K562 (cell line): ENCODE measurements around the gene RPS28. TPM values are rescaled to one million over a fixed set of nuclear protein-coding genes. Genes with fewer than 3 reads are reported as not detected.

Experiments used
- CBX1 ChIP-seq: sonication (generic); IDR thresholded peaks from 2 replicates; pipeline ENCODE4 v1.6.1; 2016; ENCODE audit warnings: antibody characterized with exemption, low read depth, mild to moderate bottlenecking
- CBX8 ChIP-seq: fragments of 200-600 bp; sonication (generic); IDR thresholded peaks from 2 replicates; pipeline ENCODE4 v1.6.1; 2012; ENCODE audit warnings: borderline replicate concordance, mixed run types, low read depth, mild to moderate bottlenecking, moderate library complexity, mixed read lengths, low read length, control low read depth, inconsistent platforms; ENCODE audit not compliant: poor library complexity, severe bottlenecking; ENCODE audit errors: extremely low read depth
- FOXK1 ChIP-seq: sonication (generic); formaldehyde crosslinking; IDR thresholded peaks from 2 replicates; pipeline ENCODE4 v1.8.0; 2022; ENCODE audit warnings: missing genetic modification reagents, mild to moderate bottlenecking, borderline replicate concordance
- GTF2B ChIP-seq: IDR thresholded peaks from 2 replicates; pipeline ENCODE4 v1.6.1; 2011; ENCODE audit not compliant: insufficient read length; ENCODE audit errors: extremely low read depth
- GTF3C2 ChIP-seq: IDR thresholded peaks from 3 replicates; pipeline ENCODE4 v1.6.1; 2011; ENCODE audit warnings: borderline replicate concordance, mild to moderate bottlenecking, moderate library complexity; ENCODE audit not compliant: insufficient read length; ENCODE audit errors: extremely low read depth
- KAT7 ChIP-seq: sonication (generic); formaldehyde crosslinking; IDR thresholded peaks from 2 replicates; pipeline ENCODE4 v1.8.0; 2022; ENCODE audit warnings: missing genetic modification reagents, mild to moderate bottlenecking, borderline replicate concordance
- NCOA1 ChIP-seq: fragments of 450-650 bp; IDR thresholded peaks from 2 replicates; pipeline ENCODE4 v1.6.1; 2016; ENCODE audit warnings: low read depth
- NRF1 ChIP-seq, 2 experiments: fragments of 450-650 bp; IDR thresholded peaks in 1 of 2; conservative IDR thresholded peaks in 1 of 2; 2 replicates each; pipeline ENCODE4 v1.6.1; 2014; ENCODE audit warnings: mild to moderate bottlenecking in 2 of 2
- SETDB1 ChIP-seq: IDR thresholded peaks from one replicate; pipeline ENCODE4 v1.6.1; 2012; ENCODE audit warnings: low read length, control low read depth, inconsistent platforms
- SUPT5H ChIP-seq: fragments of 450-650 bp; IDR thresholded peaks from 2 replicates; pipeline ENCODE4 v1.6.1; 2016
- TCF7L2 ChIP-seq: fragments of 150-350 bp; IDR thresholded peaks from 2 replicates; pipeline ENCODE4 v1.6.1; 2016; ENCODE audit warnings: low read depth, mild to moderate bottlenecking, low read length, moderate library complexity
- THAP12 ChIP-seq: fragments of 250-450 bp; sonication (Bioruptor Pico); IDR thresholded peaks from 2 replicates; pipeline ENCODE4 v1.9.0; 2021; ENCODE audit warnings: mild to moderate bottlenecking, inconsistent platforms
- ZFP36 ChIP-seq: fragments of 150-350 bp; IDR thresholded peaks from 2 replicates; pipeline ENCODE4 v1.6.1; 2018; ENCODE audit warnings: low read length, low read depth; ENCODE audit not compliant: partially characterized antibody
- ZNF134 ChIP-seq: fragments of 250-450 bp; sonication (Bioruptor Pico); conservative IDR thresholded peaks from 2 replicates; pipeline ENCODE4 v1.4.0; 2020
- polyA plus RNA-seq, 8 experiments: library from polyadenylated mRNA; depleted of rRNA in 4 of 8; stranded (reverse) in 5 of 8; unstranded in 3 of 8; fragments of >200 nt; fragmentation: Nextera tagmentation in 2 of 8; fragmentation: Illumina TruSeq in 1 of 8; extraction: Ambion mirVana in 2 of 8; extraction: Trizol in 1 of 8; gene quantifications; 2 replicates each; pipeline versions ENCODE4 v1.2.1 to v1.2.3, GENCODE V29; 2011 to 2014; ENCODE audit warnings: inconsistent platforms in 1 of 8, missing spikeins in 1 of 8
- total RNA-seq, 7 experiments: library from RNA; depleted of rRNA in 6 of 7; stranded (reverse); fragments of >200 nt in 6 of 7; fragmentation: Illumina TruSeq in 2 of 7; extraction: Trizol in 2 of 7; gene quantifications; 2 replicates each; pipeline versions ENCODE4 v1.2.1 to v1.2.3, GENCODE V29; 2011 to 2021; ENCODE audit warnings: low replicate concordance in 1 of 7
- TF ChIP-seq, protein P1 (sequence below): fragments of 250-450 bp; sonication (Bioruptor Pico); IDR thresholded peaks from 2 replicates; pipeline ENCODE4 v1.4.0; 2020; ENCODE audit warnings: mild to moderate bottlenecking, moderate library complexity
- TF ChIP-seq, protein P2 (sequence below): sonication (generic); formaldehyde crosslinking; IDR thresholded peaks from 2 replicates; pipeline ENCODE4 v1.5.0; 2020; ENCODE audit warnings: missing genetic modification reagents

The RPS28 gene
- total and polyA plus RNA-seq, 9 of the 15 experiments (the other 6 are each of a cell fraction or from before 2014, with no cell fraction given), result 165 to 2,827 (median 1,303) TPM

DNA sequence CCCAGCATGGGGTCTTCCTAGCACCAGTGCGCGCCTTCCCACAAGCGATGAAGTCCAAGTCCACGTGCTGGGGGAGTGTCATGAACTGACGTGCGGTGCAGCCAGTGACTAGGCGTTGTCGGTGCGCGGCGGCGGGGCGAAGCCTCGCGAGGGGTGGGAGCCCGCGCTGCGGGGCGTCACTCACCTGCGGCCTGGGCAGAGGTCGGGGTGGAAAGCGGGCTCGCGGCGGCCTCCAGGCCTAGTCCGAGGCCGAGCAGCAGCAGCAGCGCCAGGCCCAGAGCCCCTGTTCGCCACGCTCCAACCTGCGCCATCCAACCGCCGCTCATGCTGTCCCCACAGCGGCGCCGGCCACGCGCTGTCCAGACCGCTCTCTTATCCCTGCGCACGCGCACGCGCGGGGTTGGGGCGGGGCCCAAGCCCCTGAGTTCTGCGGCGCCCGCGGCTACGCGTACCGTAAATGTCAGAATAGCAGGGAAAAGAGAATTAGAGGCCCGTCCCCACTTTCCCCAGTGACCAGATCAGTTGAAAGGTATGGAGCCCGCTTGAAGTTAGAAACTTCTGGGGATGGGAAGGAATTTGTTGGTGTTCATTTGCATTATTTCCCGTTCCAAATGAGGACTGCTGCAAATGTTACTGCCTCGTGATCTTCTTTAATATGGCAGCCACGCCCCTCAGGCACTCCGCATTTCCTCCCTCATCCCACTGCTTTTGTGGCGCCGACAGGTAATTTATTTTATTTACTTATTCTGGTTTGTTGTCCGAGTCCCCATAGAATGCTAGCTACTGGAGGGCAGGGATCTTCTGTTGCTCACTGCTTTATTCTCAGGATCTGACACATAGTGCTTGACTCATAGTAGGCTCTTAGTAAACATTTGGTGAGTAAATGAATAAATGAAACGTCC is 13.1 kb upstream of the RPS28 start, which contains the start of gene CD320 (continued):
- TF ChIP-seq, protein P1, sequence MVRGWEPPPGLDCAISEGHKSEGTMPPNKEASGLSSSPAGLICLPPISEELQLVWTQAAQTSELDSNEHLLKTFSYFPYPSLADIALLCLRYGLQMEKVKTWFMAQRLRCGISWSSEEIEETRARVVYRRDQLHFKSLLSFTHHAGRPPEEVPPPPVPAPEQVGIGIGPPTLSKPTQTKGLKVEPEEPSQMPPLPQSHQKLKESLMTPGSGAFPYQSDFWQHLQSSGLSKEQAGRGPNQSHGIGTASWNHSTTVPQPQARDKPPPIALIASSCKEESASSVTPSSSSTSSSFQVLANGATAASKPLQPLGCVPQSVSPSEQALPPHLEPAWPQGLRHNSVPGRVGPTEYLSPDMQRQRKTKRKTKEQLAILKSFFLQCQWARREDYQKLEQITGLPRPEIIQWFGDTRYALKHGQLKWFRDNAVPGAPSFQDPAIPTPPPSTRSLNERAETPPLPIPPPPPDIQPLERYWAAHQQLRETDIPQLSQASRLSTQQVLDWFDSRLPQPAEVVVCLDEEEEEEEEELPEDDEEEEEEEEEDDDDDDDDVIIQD, result no peak
- no peak for TF ChIP-seq NCOA1
- no peak for TF ChIP-seq CBX8
- TF ChIP-seq GTF3C2, result no peak
- peak; percentile 10; the same call in 1 of the 2 replicates for TF ChIP-seq FOXK1 (CRISPR knock-in tag)
- TF ChIP-seq ZNF134 (CRISPR knock-in tag), result no peak
- no peak for TF ChIP-seq TCF7L2
- 0 out of 2 replicates have a peak, but pooled peaks have one; percentile 69 for TF ChIP-seq KAT7 (CRISPR knock-in tag)
- TF ChIP-seq GTF2B, result no peak
- TF ChIP-seq, protein P2, sequence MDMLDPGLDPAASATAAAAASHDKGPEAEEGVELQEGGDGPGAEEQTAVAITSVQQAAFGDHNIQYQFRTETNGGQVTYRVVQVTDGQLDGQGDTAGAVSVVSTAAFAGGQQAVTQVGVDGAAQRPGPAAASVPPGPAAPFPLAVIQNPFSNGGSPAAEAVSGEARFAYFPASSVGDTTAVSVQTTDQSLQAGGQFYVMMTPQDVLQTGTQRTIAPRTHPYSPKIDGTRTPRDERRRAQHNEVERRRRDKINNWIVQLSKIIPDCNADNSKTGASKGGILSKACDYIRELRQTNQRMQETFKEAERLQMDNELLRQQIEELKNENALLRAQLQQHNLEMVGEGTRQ (CRISPR knock-in tag), result peak; percentile 75
- TF ChIP-seq NRF1 (conservative IDR thresholded peaks at IDR 0.05 in 1 of 2, IDR thresholded peaks at IDR 0.05 in 1 of 2), result peak; percentile 99
- TF ChIP-seq CBX1, result peak; percentile 74; the same call in 1 of the 2 replicates
- no peak for TF ChIP-seq ZFP36
- TF ChIP-seq THAP12 (CRISPR knock-in tag), result peak; percentile 67; the same call in 1 of the 2 replicates
- TF ChIP-seq SUPT5H, result peak; percentile 89
- no peak for TF ChIP-seq SETDB1
